Measurements from ENCODE around the gene CAPN5. TPM values are rescaled to one million over a fixed set of nuclear protein-coding genes. Genes with fewer than 3 reads are reported as not detected.

Gene CAPN5
- total and polyA plus RNA-seq, 2 of the 8 experiments (the other 6 are each of a cell fraction or from before 2014, with no cell fraction given) = 21.5 to 22.4 TPM

DNA sequence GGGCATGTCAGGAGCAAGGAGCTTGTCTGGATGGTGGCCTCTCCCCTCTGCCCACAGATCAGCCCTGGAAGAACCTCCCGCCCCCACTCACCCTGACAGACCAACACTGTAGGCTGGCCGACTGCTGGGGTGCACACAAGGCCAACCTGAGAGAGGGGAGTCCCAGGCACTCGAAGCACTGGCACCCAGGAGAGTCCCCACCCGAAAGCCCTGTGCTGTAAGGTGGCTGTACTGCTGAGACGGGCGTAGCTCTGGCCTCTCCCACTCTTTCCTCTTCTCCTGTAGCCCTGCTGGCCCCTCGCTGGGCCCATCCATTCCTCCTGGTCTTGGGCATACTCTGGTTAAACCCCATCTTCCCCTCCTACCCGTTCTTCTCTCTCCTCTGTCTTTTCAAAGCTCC lies 101.0 kb downstream of the CAPN5 start:
- Histone ChIP-seq H2AFZ (ENCODE audit: low read length) (no peak overlapping the region), H3K23me2 (ENCODE audit: low read depth, low read length) (no peaks in the 10 kb centered on the region), H2BK120ac (replicated peaks; ENCODE audit: low read depth, low read length) (no peak overlapping the region), H3K4me3 (ENCODE audit: extremely low read depth in 1 of 4, insufficient read depth in 2 of 4, low read depth in 3 of 4, low read length in 4 of 4) (no peak overlapping the region), H3K4me2 (ENCODE audit: insufficient read depth in 1 of 2, low read depth in 2 of 2, low read length in 2 of 2) (no peak overlapping the region), H2BK15ac (ENCODE audit: low read length) (0 out of 2 replicates have a peak overlapping the region, but pooled peaks have one; percentile 47), H2AK5ac (ENCODE audit: low read depth, low read length) (no peak overlapping the region), H3K56ac (replicated peaks; ENCODE audit: insufficient read length, low read depth, low read length) (no peak overlapping the region), H4K5ac (ENCODE audit: insufficient read length, low read depth, low read length) (no peak overlapping the region), H3K18ac (ENCODE audit: extremely low read depth, low read length) (no peak overlapping the region), H3K14ac (ENCODE audit: insufficient read length) (no peak overlapping the region), H2BK12ac (ENCODE audit: low read depth, low read length) (no peak overlapping the region), H2BK20ac (ENCODE audit: low read length) (no peak overlapping the region), H4K20me1 (replicated peaks in 1 of 2; ENCODE audit: control insufficient read depth in 1 of 2, insufficient read depth in 2 of 2, low read length in 2 of 2) (no peaks in the 10 kb centered on the region), H3K79me2 (ENCODE audit: control insufficient read depth in 1 of 2, insufficient read depth in 2 of 2, low read length in 2 of 2) (no peaks in the 10 kb centered on the region), H3K79me1 (ENCODE audit: low read depth, low read length) (no peaks in the 10 kb centered on the region), H4K8ac (ENCODE audit: extremely low read depth, insufficient read depth, low read length) (no peak overlapping the region), H3K9ac (replicated peaks in 1 of 4; ENCODE audit: extremely low read depth in 1 of 4, low read depth in 3 of 4, low read length in 3 of 4) (no peak overlapping the region; a peak in 1 of 7 replicates), H3K23ac (ENCODE audit: insufficient read length) (no peak overlapping the region), H3K9me3 (ENCODE audit: insufficient read depth in 2 of 2, low read depth in 1 of 2, low read length in 1 of 2) (no peaks in the 10 kb centered on the region), H3K4ac (replicated peaks; ENCODE audit: insufficient read length, low read depth, low read length) (no peak overlapping the region), H3K4me1 (replicated peaks in 1 of 4; ENCODE audit: control insufficient read depth in 3 of 4, insufficient read depth in 4 of 4, low read length in 3 of 4) (peaks cover 13 to 28% (median 20%) of the 10 kb centered on the region in 4 experiments), H2BK5ac (ENCODE audit: low read depth, low read length) (no peak overlapping the region), H3K27me3 (replicated peaks in 1 of 4; ENCODE audit: control insufficient read depth in 3 of 4, extremely low read depth in 1 of 4, insufficient read depth in 3 of 4, low read length in 3 of 4) (no peaks in the 10 kb centered on the region), H3K36me3 (ENCODE audit: control insufficient read depth in 2 of 4, insufficient read depth in 4 of 4, low read length in 3 of 4) (no peaks in the 10 kb centered on the region), H3K27ac (ENCODE audit: low read depth, low read length) (no peak overlapping the region), H4K91ac (replicated peaks; ENCODE audit: insufficient read length, low read length) (no peak overlapping the region)
- POLR2A ChIA-PET (ENCODE audit: partially characterized antibody) = interaction anchor here (1.1 kb wide), 2 partner anchors 9 to 12 kb away, joined by 3 read pairs; no protein-coding TSS in a partner anchor
- CTCF ChIA-PET (ENCODE audit: partially characterized antibody) = interaction anchor here (0.5 to 14.5 kb wide), 11 partner anchors 12 to 560 kb away, joined by 3 to 178 read pairs (median 5); partner anchors contain the start of gene MYO7A
- WGBS, 2 experiments (ENCODE audit: extremely low coverage in 1 of 2, insufficient coverage in 1 of 2, insufficient read length in 1 of 2, insufficient replicate concordance in 2 of 2, low coverage in 1 of 2, low lambda C conversion rate in 2 of 2, missing lambda C conversion rate in 1 of 2) = 87% methylated on average over 7 of the region's 8 CpGs; no CpG with 5 or more reads in 1 of the 2 experiments
- TF ChIP-seq EGR1 (IDR thresholded peaks at IDR 0.05; ENCODE audit: borderline replicate concordance, low read depth, low read length) = no peak
- FAIRE-seq (no peak), DNase-seq (ENCODE audit: low read depth in 1 of 2, low spot score in 2 of 2) (no peak)
